IPS DF 4.7 (cell line): Measurements from ENCODE around the gene SUMO2.
A peak's percentile ranks its signal among the peaks of the same experiment; 100 is the strongest.
"Not testable (repeated sequence)": the region's sequence is repeated elsewhere in the genome, so short reads cannot be mapped to it uniquely, and the experiment has no call there.

ENCODE experiments used
- DNase-seq: peaks from one replicate; pipeline ENCODE4 v3.0.0-alpha.2; 2013; ENCODE audit warnings: low spot score; ENCODE audit errors: extremely low read depth

SUMO2 gene

GRCh38 chr17:75181608-75182318 is 996 bp downstream of the SUMO2 start:
- no peak for DNase-seq

GRCh38 chr17:75181110-75181509 is 1.6 kb downstream of the SUMO2 start:
- no peak for DNase-seq

- no peak for DNase-seq
These were observed 4.3 kb downstream of the SUMO2 start for GRCh38 chr17:75178453-75178852.

- no peak for DNase-seq
These were observed 6.1 kb downstream of the SUMO2 start for GRCh38 chr17:75176625-75177024.

- DNase-seq, result no peak
These were observed 7.8 kb downstream of the SUMO2 start for GRCh38 chr17:75174996-75175395.

GRCh38 chr17:75173526-75173925 is 9.2 kb downstream of the SUMO2 start:
- no peak for DNase-seq

- DNase-seq, result no peak
These were observed 13.8 kb downstream of the SUMO2 start for GRCh38 chr17:75168998-75169397.

- DNase-seq, result not testable (repeated sequence)
These were observed 18.2 kb downstream of the SUMO2 start for GRCh38 chr17:75164606-75165005.

GRCh38 chr17:75163074-75163473 is 19.7 kb downstream of the SUMO2 start:
- DNase-seq, result no peak

- no peak for DNase-seq
These were observed 22.5 kb downstream of the SUMO2 start for GRCh38 chr17:75160211-75160610.

GRCh38 chr17:75159196-75160031 is 23.3 kb downstream of the SUMO2 start:
- DNase-seq, result no peak

GRCh38 chr17:75158480-75158879 is 24.3 kb downstream of the SUMO2 start:
- not testable (repeated sequence) for DNase-seq

- DNase-seq, result no peak
These were observed 27.6 kb downstream of the SUMO2 start for GRCh38 chr17:75155191-75155601.

GRCh38 chr17:75154195-75155106 is 28.3 kb downstream of the SUMO2 start, which contains the start of gene JPT1:
Gene JPT1, minus strand, starts transcription at chr17:75154512. Its CDS starts 115 bp downstream, at chr17:75154397.
- peak; percentile 95 for DNase-seq

GRCh38 chr17:75153780-75154194 is 29.0 kb downstream of the SUMO2 start:
- no peak for DNase-seq

GRCh38 chr17:75152922-75153779 is 29.6 kb downstream of the SUMO2 start:
- no peak for DNase-seq

GRCh38 chr17:75152523-75152921 is 30.2 kb downstream of the SUMO2 start:
- no peak for DNase-seq

GRCh38 chr17:75151930-75152329 is 30.8 kb downstream of the SUMO2 start:
- DNase-seq, result no peak

- DNase-seq, result no peak
These were observed 34.7 kb downstream of the SUMO2 start for GRCh38 chr17:75147878-75148546.

- no peak for DNase-seq
These were observed 36.2 kb downstream of the SUMO2 start for GRCh38 chr17:75146592-75146991.
